GM21390 (cell line): ENCODE results near the gene ALKBH2.

Source experiments
- ATAC-seq: cut with Tn5 transposase; IDR thresholded peaks from one replicate; pipeline ENCODE4 v1.9.1; 2021; ENCODE audit not compliant: unreplicated experiment

Gene ALKBH2

DNA sequence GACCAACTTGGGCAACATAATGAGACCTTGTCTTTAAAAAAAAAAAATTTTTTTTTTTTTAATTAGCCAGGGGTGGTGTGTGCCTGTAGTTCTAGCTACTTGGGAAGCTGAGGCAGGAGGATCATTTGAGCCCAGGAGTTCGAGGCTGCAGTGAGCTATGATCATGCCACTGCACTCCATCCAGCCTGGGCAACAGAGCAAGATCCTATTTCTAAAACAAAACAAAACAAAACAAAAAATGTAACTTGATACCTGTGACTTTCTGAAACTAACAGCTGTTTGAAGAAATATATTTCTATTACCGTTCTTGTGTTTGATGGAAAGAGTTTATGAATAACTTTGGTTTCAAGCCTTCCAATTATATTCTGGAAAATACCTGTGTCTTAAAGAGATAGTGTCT is 21.4 kb upstream of the ALKBH2 start:
- no peak for ATAC-seq

DNA sequence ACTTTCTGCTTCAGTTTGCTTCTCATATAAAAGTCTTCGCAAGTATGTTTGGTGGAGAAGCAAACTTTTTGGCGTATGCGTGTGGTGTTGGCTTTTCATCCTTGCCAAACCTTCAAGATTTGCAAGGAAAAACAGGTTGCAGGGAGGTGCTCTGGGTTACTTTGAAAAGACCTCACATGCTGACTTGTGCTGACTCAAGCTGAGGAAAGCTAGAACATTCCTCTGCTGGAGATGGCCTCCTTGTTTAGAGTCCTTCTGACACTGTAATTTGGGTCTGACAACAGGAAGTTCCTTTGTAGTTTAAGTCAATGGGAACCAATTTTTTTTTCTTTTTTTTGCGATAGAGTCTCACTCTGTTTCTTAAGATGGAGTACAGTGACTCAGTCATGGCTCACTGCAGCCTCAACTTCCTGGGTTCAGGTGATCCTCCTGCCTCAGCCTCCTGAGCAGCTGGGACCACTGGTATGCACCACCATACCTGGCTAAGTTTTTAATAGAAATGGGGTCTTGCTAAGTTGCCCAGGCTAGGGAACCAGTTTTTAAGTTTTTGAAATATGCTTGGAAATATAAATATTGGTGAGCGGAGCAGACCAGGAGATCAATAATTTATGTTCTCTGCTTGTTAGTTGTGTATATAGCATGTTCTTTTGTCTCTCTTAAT is 20.5 kb upstream of the ALKBH2 start:
- no peak for ATAC-seq

DNA sequence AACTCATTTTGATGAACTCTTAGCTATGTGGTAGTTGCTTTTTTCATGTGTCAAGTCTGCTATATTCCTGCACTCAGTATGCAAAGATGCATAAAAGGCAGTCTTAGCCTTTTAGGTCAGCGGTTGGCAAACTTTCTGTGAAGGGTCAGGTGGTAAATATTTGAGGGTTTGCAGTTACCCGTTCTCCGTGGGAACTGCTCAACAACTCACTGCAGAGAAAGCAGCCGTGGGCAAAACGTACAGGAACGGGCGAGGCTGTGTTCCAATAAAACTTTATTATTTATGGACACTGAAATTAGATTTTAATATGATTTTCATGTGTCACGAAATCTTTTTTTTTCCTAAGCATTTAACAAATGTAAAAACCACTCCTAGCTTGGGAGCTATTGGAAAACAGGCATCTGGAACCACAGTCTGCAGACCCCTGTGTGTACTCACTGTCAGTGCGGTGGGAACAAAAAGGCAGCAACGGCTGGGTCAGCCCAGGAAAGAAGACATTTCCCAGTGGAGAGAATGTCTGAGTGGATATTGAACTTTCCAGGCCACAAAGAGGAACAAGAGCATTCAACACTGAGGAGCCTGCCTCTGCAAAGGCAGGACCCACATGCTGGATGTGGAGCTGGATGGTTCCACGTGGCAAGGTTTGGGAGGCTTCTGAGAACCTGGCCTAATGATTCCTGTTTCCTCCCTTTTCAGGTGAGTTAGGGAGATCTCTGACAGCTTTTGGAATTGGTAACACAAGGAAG is 19.6 kb upstream of the ALKBH2 start:
- ATAC-seq: no peak

DNA sequence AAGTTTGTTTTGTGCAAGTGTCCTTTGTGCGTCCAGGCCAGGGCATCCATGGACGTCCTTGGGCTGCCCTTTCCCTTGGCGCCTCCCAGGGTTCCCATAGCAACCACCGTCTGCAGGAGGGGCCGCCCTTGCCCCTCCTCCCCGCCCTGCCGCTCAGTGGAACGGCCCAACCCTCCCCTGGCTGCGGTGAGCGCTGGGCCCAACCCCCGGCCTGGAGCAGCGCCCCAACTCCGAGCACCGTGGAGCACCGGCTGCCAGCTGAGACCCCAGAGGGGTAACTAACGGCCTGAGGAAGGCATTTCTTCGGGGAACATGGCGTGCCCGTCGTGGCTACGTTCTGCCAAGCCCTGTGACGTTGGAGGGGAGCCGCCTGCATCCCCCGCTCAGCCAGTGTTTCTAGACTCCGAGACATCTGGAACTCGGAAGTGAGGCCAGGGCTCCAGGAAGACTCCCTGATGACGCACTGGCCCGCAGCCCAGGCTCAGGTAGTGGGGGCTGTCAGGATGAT is 17.8 kb upstream of the ALKBH2 start:
- ATAC-seq: no peak

DNA sequence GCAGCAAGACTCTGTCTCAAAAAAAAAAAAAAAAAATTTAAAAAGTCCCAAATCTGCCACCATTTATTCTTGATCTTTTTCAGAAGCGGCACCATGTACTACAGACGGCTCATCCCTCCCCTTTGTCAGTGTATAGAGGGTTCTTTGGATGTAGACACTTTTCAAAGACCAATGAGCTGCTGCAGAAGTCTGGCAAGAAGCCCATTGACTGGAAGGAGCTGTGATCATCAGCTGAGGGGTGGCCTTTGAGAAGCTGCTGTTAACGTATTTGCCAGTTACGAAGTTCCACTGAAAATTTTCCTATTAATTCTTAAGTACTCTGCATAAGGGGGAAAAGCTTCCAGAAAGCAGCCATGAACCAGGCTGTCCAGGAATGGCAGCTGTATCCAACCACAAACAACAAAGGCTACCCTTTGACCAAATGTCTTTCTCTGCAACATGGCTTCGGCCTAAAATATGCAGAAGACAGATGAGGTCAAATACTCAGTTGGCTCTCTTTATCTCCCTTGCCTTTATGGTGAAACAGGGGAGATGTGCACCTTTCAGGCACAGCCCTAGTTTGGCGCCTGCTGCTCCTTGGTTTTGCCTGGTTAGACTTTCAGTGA is 16.6 kb upstream of the ALKBH2 start:
- no peak for ATAC-seq

DNA sequence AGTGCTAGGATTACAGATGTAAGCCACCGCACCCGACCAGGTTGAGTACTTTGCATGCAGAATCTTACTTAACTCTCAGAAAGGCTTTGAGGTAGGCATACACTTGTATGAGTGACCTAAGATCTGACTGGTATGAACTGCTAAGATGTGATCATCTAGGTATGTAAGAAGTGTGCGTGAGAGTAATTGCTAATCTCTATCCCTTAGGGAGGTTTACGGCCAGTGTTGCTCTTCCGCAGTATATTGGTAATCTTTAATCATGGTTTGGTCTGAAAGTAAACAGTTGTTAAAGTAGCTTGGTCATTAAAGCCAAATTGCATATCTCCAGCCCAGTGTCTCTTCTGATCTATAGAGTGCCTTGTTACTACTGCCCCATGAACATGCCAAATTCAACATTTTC is 11.9 kb upstream of the ALKBH2 start:
- no peak for ATAC-seq

DNA sequence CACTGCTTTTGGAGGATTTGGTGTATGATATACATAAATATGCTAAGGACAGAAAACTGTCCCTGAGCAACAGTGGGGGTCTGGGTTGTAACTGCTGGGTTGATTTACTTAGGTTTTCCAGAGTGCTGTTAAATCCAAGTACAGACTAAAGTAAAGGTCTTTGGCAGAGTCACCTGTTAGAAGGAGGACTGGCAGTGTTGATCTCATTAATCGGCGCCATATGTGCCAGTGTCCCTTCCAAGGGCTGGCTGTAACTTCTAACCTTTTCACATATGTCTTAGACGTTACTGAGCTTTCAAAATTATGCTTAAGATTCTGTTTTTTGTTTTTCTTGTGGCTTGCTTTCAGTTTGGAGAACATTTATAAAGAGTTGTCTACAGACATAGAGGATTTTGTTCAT is 9.2 kb upstream of the ALKBH2 start:
- ATAC-seq: no peak

DNA sequence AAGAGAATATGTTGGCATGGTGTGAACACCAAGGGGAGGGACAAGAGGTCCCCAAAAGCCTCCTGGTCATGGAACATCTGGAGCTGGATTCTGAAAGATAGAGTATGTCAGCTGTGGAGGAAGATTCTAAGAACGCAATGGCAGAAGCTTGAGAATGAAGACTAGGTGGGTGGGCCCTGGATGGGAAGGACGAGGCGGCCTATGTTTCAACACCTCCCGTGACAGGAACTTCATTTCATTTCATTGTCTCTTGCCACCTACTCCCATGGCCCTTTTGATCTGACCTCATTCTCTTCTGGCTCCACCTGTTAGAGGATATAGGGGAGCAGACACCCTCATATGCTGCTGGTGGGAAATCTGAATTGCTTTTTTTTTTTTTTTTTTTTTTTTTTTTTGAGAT is 7.5 kb upstream of the ALKBH2 start:
- no peak for ATAC-seq

DNA sequence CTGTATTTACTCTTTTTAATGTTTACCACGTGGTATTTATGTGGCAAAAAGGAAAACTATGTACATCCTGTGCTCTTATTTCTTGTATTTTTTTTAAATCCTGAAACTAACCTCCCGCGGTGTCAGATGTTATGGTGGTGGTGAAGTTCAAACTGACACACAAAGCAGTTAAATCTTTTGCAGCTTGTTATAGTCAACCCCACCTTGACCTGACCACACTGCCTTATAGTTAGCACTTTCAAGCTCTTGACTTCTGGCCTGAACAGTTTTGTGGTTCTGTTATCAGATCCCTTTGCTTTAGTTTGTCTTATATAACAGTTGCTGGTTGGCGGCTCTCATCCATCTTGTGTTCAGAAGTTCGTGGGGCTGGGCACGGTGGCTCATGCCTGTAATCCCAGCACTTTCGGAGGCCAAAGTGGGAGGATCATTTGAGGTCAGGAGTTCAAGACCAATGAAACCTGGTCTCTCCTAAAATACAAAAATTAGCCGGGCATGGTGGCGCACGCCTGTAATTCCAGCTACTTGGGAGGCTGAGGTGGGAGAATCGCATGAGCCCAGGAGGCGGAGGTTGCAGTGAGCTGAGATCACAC is 6.3 kb upstream of the ALKBH2 start:
- ATAC-seq: no peak

DNA sequence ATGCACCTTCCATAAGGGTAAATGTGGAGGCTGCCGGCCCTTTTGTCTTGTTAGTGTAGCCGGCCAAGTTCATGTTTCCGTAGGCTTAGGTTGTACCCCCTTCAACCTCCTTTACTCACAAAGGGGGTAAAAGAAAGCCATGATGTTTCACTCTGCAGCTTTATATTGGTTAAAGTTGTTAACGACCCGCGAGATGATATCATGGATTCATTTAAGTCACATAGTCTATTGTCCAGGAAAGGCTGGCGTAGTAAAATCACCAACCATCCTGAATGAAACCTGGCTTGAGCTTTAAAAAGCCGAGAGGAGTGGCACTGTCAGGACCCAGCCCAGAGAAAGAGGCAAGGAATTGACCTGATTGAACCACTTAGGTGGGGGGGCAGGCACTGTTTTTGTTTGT is 5.4 kb upstream of the ALKBH2 start:
- ATAC-seq: no peak

DNA sequence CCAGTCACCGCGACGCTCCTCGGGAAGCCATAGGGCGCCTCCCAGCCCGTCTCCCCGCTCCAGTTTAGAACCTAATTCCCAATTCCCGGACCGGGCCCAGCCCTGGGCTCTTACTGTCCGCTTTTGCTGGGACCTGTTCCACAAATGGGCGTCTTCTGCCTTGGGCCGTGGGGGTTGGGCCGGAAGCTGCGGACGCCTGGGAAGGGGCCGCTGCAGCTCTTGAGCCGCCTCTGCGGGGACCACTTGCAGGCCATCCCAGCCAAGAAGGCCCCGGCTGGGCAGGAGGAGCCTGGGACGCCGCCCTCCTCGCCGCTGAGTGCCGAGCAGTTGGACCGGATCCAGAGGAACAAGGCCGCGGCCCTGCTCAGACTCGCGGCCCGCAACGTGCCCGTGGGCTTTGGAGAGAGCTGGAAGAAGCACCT is 4.9 kb upstream of the ALKBH2 start:
- ATAC-seq: peak; percentile 25

DNA sequence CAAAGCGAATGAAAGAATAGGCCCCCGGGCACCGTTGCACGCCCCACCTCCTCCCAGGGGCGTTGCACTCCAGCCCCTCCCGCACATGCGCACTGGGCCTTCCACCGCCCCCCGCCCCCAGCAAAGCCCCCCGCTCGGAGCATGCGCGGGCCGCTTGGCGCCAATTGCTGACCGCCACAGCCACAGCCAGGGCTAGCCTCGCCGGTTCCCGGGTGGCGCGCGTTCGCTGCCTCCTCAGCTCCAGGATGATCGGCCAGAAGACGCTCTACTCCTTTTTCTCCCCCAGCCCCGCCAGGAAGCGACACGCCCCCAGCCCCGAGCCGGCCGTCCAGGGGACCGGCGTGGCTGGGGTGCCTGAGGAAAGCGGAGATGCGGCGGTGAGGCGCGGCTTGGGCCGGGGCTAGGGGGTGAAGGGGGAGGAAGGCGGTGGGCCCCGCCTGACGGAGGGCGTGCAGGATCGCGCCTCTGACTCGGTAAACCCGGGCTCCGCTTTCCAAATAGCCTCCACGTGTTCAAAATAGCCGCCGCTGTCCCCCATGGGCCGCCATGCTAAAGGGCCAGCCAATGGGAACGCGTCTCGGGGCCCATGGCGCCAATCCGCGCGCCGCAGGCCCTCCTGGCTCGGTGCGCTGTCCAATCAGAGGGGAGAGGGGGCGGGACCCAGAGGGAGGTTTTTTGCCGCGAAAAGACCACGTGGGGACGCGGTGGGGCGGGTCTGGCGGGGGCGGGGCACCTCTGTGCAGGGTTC is 4.3 kb upstream of the ALKBH2 start, which contains the start of gene UNG:
TSS of gene UNG (plus strand) at position 163 of the 748 bp plus-strand sequence. CDS start at position 246, 83 bp downstream.
- ATAC-seq: peak; percentile 90

DNA sequence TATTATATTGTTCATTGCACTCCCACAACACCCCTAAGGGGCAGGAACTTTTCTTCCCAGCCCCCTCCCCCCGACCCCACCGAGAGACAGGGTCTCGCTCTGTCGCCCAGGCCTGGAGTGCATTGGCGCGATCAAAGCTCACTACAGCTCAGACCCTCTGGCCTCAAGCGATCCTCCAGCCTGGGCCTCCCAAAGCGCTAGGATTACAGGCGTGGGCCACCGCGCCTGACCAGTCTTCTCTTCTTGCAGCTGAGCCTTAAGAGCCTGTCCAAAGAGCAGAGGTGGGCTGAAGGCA is 3.8 kb upstream of the ALKBH2 start:
- ATAC-seq: no peak

DNA sequence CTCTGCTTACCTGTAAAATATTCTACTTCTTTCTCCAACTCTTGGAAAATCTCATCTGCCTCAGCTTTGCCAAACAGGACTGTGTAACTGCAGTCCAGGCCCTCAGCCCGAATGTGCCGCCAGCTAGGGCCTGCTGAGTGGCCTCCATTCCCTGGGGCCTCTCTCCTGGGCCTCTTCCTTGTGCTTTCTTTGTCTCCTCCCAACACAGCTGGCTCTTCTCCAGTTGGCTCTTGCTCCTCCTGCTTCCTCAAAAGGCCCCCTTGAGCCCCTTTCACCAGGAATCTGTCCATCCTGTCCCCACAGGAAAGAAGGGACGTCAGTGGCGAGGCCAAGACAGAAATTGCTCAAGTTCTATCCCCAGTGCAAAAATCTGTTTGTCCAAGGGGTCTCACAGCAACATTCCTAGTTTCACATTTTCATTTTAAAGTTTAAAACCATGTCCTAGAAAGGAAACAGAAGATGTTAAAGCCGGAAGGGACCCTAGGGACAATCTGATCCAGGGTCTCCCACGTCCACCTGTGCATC is 713 bp downstream of the ALKBH2 start:
- no peak for ATAC-seq

DNA sequence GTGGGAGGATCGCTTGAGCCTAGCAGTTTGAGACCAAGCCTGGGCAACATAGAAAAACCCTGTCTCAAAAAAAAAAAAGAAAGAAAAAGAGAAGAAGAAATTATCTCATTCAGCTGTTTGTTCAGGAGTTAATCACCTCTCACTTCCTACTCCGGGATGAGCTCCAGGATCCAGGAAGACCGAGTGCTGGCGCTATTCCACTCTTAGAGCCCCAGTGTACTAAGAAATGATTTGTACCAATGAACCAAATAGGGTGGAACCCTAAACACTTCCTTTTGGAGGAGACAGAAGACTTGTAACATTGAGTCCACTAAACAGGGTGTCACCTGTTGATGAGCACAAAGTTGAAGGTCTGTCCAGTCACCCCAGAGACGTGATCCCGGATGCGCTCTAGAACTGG is 3.6 kb downstream of the ALKBH2 start:
- no peak for ATAC-seq

DNA sequence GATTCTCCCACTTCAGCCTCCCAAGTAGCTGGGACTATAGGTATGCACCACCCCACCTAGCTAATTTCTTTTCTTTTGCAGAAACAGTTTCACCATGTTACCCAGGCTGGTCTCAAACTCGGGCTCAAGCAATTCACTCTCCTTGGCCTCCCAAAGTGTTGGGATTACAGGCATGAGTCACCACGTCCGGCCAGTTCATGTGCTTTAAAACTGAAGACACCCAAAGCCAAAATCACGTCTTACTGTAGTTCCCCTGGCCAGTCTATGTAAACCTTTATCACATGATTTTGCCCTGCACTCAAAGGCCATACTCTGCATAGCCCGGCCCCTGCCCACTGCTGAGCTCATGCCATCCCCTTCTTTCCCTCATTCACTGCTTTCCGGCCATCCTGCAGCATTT is 4.5 kb downstream of the ALKBH2 start:
- ATAC-seq: no peak

DNA sequence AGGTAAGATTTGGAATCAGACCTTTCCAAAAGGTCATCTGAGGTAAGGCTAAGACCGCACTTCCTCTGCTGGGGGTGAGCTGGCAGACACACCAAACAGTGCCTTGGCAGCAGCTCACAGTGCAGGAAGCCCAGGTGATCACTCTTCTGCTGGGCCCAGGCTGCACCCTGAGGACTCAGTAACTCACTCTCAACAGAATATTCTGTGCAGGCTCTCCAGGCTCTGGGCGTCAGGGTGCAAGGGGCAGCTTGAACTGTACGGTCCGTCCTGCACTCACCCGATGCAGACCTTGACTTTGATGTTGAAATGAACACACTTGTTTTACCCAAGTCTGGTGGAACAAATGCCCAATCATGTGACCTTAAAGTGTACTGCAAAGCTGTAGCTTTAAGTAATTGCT is 6.0 kb downstream of the ALKBH2 start:
- no peak for ATAC-seq

DNA sequence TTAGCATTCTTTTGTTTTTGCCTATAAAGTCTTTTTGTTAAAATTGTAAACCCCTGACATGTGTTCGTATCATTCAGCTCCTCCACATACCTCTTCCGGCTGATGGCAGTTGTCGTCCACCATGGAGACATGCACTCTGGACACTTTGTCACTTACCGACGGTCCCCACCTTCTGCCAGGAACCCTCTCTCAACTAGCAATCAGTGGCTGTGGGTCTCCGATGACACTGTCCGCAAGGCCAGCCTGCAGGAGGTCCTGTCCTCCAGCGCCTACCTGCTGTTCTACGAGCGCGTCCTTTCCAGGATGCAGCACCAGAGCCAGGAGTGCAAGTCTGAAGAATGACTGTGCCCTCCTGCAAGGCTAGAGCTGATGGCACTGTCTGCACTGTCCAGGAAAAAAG is 7.7 kb downstream of the ALKBH2 start:
- ATAC-seq: no peak

DNA sequence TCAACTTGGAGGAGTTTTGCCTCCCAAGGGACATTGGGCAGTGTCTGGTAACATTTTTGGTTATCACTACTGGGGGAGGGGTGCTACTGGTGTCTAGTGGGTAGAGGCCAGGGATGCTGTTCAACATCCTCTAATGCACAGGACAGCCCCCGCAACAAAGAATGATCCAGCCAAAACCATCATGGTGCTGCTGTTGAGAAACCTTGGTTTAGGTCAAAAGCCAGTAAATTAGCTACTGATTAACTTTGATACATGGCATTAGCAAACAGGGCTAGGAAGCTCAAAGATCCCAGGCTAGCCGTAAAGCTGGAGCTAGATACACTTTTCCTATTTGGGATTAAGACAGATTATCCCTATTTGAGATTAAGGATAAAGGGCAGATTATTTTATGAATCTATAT is 8.8 kb downstream of the ALKBH2 start:
- no peak for ATAC-seq

DNA sequence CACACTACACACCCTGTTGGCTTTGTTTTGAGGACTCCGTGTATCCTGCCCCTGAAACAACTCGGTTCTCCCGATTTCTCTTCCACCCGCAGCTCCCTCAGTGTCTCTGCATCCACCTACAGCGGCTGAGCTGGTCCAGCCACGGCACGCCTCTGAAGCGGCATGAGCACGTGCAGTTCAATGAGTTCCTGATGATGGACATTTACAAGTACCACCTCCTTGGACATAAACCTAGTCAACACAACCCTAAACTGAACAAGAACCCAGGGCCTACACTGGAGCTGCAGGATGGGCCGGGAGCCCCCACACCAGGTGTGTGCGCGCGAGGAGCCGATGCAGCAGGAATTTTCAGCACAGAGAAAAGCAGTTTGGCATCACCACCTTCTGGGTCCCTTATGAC is 10.5 kb downstream of the ALKBH2 start:
- no peak for ATAC-seq

DNA sequence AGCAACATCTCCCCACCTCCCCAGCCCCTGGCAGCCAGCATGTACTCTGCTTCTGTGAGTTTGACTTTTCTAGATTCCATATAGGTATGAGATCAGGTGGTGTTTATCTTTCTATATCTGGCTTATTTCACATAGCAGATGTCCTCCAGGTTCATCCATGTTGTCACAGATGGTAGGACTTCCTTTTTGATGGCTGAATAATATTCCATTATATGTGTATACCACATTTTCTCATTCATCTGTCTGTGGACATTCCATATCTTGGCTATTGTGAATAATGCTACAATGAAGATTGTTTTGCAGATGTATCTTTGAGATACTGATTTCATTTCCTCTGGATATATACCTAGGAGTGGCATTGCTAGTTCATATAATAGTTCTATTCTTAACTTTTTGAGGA is 18.4 kb downstream of the ALKBH2 start:
- ATAC-seq: no peak
